8988T (cell line): Measurements from ENCODE around the gene ASIC3.
A peak's percentile ranks its signal among the peaks of the same experiment; 100 is the strongest.
"Not testable (repeated sequence)": the region's sequence is repeated elsewhere in the genome, so short reads cannot be mapped to it uniquely, and the experiment has no call there.

Experiments used
- DNase-seq: peaks from one replicate; pipeline ENCODE4 v3.0.0; 2011

ASIC3 gene

DNA sequence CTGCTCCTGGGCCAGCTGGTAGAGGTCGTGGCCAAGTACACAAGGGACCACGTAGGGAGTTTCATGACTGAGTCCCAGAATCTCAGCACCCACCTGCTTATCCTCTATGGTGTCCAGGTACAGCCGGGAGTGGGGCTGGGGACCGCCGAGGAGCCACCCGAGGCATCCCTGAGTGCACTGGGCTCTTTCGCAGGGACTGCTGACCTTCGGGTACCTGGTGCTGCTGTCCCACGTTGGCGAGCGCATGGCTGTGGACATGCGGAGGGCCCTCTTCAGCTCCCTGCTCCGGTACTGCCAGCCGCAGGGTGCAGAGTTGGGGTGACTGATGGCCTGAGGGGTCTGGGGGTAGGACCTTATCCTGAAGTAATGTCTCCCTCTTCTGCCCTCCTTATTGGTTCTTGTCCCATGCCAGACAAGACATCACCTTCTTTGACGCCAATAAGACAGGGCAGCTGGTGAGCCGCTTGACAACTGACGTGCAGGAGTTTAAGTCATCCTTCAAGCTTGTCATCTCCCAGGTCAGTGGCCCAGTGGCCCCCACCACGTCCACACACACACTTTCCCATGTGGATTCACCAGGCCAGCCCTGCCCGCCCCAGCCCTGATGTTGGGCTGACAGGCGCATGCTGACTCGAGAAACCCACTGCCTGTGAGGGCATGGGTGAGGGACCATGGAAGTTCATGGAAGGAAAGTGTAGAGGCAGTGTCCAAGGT is 13.9 kb upstream of the ASIC3 start:
- no peak for DNase-seq

DNA sequence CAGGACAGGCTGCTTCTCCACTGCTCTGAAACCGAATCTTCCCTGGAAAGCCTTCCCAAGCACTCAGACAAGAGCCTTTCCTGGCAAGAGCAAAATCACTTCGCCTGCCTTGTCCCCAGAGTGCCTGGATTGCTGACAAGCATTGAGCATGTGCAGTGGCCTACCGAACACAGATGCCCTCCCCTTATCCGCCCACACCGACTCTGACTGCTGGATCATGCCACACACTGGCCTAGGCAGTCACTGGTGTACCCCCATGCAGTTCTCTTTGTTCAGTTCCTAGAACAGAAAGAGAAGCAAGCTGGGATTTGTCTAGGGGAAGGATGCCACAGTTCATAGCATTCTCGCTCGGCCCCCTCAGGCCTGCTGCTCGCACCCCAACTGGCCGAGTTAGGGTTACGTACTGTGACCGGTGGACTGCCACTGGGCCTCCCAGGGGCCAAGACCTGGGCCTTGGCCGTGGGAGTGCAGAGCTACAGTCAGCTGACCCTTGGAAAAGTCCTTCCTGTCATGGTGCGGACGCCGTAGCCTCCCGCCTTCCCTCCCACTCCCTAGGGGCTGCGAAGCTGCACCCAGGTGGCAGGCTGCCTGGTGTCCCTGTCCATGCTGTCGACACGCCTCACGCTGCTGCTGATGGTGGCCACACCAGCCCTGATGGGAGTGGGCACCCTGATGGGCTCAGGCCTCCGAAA is 13.2 kb upstream of the ASIC3 start:
- no peak for DNase-seq

DNA sequence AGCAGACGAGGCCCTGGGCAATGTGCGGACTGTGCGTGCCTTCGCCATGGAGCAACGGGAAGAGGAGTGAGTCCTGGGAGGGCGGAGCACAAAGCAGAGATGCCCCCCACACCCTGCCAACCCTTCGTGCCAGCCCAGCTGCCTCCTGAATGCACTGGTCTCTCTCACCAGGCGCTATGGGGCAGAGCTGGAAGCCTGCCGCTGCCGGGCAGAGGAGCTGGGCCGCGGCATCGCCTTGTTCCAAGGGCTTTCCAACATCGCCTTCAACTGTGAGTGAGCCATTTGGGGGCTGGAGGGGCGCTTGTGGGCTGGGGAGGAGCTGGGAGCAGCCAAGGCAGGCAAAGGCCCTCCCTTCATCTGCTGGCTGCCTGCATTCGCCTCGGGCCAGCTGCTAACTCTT is 12.4 kb upstream of the ASIC3 start:
- DNase-seq: no peak

DNA sequence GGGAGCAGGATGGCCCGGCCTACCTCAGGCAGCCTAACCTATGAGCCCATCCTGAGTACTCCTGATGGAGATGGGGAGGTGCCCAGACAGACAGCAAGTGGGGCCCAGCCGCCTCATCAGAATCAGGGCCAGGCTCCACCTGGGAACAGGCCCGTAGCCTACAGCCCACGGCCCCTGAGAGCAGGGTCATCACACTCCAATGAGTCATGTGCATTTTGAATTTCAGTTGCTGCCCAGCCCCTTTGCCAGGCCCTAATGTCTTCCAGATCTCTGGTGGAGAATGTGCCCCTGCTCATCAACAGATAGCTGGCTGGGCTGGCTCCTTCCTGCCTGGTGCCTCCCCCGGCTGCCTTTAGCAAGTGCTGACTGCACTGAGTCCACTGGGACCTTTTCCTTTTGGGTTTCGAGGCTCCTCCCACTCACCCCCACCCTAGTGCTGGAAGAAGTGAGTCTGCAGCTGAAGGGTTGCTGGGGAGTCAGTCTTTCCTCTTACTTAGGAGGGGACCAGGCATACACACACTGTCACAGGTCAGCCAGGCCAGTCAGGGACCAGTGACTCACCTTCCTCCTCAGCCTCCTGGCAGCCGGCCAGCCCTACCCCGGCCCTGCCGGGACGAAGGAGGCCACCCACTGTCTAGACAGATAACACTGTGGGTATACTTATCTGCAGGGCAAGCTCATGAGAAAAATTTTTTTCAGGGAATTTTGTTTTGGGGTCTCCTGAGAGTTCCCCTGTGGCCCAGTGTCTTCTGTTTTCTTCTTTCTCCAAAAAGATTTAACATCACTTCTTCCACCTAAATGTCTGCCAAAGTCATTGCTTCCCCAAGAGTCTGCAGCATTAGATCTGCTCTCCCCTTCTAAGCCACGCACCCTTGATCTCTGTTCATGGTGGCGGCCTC is 9.1 kb upstream of the ASIC3 start:
- no peak for DNase-seq

DNA sequence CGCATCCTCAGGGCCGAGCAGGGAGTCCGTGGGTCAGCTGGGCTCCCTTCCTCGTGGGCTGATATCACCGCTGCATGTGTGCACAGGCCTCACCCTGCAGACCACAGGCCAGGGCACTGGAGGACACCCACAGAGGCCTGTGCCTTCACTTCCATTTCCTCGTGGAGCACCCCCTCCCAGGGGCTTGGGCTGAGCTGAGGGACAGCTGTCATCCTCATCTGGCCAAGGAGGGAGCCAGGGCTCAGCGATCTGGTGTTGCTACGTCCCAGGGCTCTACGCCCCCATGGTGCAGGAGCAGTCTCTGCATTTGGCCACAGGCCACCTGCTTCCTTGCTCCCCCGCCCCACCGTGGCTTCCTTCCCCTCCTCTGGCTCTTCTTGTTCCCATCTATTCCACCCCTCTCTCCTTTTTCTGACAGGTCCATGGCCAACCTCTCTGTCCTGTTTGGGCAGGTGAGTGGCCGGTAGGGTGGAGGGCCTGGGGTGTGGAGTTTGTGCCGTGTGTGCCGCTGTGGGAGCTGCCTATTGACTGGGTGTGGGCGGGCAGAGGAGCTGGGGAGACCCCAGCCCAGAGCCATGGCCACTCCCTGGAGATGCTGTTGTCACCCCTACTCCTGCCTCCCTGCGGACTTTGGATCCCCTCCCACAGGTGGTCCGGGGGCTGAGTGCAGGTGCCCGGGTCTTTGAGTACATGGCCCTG is 8.3 kb upstream of the ASIC3 start:
- DNase-seq: no peak

DNA sequence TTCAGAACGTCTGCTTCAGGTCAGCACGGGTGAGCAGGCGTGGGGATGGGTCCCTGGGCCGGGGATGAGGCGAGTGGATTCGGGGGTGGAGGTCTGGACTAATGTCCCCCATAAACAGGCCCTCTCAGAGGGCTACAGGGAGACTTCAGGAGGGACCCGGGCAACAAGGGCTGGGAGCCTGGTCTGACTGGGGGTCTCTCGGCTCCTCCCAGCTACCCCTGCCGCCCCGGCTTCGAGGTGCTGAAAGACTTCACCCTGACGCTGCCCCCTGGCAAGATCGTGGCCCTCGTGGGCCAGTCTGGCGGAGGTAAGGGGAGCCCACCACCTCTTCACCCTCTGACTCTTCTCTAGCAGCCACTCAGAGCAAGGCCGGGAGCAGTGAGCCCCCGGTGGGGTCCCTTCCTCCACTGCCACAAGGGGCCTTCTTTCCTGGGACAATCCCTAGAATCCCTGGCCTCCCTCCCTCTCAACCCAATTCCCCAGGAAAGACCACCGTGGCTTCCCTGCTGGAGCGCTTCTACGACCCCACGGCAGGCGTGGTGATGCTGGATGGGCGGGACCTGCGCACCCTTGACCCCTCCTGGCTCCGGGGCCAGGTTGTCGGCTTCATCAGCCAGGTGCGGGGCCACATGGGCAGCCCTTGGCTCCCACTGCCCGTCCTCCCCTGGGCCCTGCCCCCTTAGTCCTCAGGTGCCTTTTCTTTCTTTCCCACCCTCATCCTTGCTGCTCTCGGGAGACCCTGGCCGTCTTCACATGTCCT is 7.5 kb upstream of the ASIC3 start:
- DNase-seq: no peak

DNA sequence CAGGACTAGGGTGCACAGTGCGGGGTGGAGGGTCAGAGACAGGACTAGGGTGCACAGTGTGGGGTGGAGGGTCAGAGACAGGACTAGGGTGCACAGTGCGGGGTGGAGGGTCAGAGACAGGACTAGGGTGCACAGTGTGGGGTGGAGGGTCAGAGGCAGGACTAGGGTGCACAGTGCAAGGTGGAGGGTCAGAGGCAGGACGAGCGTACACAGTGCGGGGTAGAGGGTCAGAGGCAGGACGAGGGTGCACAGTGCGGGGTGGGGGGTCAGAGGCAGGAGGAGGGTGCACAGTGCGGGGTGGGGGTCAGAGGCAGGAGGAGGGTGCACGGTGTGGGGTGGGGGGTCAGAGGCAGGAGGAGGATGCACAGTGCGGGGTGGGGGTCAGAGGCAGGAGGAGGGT is 4.9 kb upstream of the ASIC3 start:
- not testable (repeated sequence) for DNase-seq

DNA sequence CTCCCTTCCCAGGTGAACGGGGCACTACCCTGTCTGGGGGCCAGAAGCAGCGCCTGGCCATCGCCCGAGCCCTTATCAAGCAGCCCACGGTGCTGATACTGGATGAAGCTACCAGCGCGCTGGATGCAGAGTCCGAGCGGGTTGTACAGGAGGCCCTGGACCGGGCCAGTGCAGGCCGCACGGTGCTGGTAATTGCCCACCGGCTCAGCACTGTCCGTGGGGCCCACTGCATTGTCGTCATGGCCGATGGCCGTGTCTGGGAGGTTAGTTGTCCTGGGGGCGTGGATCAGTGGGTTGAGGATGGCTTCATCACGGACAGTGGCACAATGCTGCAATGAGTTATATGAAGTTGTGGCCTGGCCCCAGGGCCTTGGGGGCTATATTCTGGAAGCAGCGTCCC is 4.4 kb upstream of the ASIC3 start:
- no peak for DNase-seq

DNA sequence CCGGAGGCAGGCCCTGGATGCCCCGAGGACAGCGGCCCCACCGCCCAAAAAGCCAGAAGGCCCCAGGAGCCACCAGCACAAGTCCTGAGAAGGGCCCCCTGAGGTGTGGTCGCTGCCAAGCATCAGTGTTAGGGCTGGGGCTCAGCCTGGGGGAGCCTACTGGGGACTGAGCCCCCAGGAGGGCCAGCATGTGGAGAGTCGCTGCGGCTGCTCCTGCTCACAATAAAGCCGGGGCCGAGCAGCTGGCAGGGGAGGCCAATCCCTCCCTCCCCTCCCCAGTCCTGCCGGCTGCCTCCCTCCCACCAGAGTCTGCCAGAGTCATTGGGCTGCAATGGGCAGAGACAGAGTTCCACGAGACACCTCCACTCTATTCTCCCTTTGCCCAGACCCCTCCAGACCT is 3.1 kb upstream of the ASIC3 start:
- no peak for DNase-seq

DNA sequence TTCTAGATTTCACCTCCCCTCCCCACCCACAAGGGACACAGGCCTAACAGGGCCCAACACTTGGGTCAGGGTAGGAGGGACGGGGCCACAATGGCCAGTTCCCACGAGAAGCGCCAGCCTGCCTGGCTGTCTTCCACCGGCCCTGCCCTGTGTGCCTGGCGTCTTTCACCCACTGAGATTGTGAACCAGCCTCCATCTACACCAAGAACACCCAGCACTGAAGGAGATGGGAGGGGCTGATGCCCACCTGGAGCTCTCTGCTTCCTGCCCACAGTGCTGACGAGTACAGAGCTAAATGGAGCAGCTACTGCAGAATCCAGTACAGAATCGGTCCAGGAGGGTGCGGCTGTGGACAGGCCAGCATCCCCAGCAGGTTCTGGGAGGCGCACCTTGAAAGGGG is 2.4 kb upstream of the ASIC3 start:
- no peak for DNase-seq

DNA sequence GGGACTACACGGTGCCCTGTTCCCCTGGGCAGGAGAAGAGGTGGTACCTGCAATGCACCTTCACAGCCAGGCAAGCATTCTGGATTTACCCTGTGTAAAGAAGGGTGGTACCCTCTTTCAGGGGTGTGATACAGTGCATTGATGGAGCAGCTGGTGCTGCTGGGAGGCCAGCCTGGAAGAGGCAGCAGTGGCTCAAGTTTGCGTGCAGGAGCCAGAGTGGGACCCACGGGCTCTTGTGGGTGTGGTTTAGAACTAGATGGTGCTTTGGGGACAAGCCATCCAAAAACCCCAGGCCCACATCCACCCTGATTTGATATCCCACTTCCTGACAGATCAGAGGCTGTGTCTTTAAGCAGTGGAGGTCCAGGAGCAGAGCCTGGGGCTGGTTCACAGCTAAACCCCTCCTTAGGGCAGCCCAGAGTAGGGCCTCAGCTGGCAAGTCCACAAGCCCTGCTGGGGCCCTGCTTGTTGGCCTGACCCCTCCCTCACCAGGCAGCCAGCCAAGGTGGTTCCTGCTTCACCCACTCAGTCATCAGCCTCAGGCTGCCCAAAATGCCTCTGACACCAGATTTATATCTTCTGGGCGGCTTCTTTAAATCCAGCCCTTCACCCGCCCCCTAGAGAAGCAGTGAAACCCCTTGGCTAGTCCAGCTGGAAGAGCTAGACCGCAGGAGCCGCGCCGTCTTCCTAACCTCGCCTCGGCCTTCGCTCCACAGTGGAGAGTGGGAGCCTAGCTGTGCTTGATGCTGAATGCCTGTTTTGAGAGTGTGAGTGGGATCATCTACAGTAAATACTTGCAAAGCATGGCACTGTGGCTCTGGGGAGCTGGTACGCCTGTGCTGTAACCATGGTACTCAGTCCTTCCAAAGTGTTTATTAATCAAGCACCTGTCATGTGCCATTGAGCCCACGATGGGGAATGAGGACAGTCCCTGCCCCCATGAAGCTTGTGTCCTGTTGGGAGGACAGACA is 1.4 kb upstream of the ASIC3 start:
- DNase-seq: no peak

DNA sequence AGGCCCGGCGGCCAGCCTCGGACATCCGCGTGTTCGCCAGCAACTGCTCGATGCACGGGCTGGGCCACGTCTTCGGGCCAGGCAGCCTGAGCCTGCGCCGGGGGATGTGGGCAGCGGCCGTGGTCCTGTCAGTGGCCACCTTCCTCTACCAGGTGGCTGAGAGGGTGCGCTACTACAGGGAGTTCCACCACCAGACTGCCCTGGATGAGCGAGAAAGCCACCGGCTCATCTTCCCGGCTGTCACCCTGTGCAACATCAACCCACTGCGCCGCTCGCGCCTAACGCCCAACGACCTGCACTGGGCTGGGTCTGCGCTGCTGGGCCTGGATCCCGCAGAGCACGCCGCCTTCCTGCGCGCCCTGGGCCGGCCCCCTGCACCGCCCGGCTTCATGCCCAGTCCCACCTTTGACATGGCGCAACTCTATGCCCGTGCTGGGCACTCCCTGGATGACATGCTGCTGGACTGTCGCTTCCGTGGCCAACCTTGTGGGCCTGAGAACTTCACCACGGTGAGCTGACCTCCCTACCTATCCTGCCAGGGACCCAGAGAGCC is 656 bp downstream of the ASIC3 start:
- no peak for DNase-seq

DNA sequence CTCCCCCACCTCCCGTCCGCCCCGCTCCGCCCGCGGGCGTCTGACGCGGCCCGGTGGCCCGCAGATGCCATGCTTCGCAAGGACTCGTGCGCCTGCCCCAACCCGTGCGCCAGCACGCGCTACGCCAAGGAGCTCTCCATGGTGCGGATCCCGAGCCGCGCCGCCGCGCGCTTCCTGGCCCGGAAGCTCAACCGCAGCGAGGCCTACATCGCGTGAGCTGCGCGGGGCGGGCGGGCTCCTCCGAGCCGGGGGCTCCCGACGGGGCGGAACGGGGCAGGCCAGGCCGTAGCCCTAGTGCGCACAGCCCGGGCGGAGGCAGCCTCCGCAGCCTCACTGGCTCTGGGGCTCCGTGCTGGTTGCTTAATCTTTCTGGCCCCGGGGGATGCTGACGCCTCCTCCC is 2.8 kb downstream of the ASIC3 start:
- DNase-seq: no peak

DNA sequence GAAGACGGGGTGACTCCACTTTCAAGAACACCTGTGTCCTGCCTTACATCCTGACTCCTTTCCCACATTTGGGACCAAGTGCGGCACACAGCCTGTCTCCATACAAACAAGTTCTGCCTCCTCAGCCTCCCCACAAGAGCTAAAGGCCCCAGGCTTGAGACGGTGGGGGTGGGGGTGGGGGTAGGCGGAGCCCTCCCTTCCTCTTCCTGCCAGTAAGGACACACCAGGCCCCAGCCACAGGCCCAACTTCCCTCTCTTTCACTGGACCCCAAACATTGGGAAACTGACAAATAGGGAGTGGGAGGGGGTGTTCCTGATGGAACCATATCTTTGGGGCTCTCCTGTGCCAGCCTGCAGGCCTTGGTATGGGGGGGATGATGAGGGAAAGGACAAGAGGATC is 4.8 kb downstream of the ASIC3 start:
- no peak for DNase-seq

DNA sequence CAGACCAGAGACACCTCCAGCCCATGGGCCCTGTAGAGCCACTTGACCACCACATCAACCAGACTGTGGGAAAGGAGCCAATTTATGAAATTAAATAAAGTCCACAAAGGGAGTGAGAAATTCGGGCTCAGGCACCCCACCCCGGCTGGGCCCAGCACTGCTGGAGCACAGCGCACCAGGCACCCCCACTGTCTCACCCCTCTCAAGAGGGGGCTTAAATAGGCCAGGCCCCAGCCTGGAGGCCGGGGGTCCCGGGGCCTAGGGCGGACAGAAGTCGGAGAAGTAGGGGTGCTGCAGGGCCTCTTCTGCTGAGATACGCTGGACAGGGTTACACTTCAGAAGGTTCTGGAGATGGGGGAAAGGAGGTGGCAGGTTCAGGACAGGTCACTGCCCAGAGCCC is 5.4 kb downstream of the ASIC3 start:
- DNase-seq: no peak

DNA sequence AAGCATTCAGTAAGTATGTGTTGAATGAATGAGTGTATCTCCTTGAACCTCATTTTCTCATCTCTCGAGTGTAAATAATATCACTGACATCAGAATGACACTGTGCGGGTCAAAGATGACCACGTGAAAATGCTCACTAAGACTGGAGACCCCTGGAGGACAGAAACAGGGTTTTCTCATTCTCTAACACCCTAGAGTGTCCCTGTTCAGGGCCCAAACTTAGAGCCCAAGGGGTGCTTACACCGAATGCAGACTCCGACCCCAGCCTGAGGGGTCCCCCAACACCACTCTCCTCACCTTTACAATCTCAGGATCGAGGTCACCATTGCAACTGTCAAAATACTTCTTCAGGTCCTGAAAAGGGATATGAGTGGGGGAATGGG is 7.9 kb downstream of the ASIC3 start:
- DNase-seq: no peak

DNA sequence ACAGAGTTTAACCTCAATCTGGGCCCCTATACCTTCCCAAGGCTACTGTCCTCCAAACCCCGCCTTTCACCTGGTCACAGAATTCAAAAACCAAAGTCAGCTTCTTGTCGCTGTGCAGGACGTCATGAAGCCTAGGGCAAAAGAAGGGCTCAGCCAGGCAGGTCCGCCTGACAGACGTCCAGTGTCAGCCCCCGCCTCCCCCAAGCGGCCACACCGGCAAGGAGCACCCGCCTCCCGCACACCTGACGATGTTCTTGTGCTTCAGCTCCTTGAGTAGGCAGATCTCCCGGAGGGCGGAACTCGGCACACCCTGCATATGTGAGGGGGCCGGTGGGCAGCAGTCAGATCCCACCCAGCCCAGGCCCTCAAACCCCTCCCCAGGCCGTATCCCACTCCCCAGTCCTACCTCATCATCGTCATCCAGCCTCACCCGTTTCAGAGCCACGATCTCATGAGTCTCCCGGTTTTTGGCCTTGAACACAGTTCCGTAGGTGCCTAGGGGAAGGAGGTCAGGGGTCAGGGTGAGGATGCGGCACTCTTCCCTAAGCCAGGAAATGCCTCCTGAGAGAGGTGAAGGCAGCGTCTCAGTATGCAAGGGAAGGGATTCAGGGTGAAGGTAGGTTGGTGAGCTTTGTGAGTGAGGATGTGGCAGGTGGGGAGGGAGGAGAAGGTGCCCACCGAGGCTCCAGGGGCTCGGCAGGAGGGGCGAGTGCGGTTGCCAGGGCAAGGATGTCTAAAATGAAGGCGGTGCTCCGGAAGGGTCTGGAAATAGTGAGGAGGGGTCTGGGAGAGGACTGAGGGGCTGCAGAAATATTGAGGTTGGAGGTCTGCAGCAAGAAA is 8.6 kb downstream of the ASIC3 start:
- DNase-seq: peak; percentile 70

DNA sequence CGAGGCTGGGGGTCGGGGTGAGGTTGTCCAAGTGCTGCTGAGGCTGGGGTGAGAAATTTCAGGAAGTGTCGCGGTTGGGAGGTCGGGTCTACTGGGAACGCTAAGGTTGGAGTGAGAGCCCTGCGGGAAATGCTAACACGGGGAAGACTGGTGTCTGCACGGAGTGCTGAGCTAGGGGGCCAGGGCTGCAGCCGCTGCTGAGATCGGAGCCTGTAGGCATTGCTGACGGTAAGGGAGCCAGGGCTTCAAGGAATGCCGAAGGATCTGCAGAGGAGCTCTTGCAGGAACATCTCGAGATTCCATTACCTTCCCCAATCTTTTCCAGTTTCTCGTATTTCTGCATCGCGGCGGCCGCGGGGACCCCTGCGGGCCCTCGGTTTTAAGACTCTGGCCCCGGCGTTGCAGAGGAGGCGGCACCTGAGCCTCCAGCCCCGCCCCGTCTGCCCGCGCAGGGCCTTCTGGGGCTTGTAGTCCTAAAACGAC is 9.2 kb downstream of the ASIC3 start, which contains the start of gene CDK5:
CDK5 (minus strand) TSS at position 392 of the 483 bp plus-strand sequence; CDS start at position 343, 49 bp downstream.
- peak; percentile 69 for DNase-seq

DNA sequence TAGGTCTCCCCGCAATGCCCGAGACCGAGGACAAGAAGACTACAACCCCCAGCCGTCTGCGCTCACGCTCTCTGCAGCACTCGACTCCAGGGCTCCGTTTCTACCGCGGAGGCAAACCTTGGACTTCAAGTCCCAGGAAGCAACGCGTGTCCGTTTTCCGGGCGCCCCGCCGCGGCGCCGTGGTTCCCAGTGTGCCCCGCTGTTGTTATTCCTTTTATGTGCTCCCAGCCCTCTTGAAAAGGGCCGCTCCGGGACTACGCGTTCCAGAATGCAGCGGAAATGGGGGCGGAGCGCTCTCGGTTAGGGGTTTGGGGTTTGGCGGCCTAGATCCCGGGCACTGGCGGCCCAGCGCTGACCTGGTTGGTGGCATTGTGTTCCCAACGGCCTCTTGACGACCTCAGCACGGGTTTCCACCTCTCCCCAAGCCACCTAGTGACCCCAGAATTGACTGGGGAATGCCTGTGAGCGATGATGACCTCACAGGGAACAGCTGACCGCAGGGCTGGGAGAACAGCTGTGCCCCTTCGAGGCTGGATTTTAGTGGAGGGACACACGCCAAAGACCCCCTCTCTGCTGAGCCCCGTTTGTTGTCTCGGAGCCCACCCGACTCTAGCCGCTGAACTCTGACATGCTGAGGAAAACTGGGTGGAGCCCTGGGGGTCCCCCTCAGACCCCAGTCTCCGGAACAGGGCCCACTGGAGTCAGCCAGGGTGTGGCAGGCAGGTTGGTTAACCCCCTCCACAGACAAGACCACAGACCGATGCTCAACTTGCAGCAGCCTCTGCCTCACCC is 9.9 kb downstream of the ASIC3 start:
- peak; percentile 98 for DNase-seq
